NCI-H774 (cell line): ENCODE data around the gene SCYGR7.

Experiments
- DNase-seq: peaks from one replicate; lab custom pipeline; 2025; lab: John Stamatoyannopoulos, UW

SCYGR7 gene

DNA sequence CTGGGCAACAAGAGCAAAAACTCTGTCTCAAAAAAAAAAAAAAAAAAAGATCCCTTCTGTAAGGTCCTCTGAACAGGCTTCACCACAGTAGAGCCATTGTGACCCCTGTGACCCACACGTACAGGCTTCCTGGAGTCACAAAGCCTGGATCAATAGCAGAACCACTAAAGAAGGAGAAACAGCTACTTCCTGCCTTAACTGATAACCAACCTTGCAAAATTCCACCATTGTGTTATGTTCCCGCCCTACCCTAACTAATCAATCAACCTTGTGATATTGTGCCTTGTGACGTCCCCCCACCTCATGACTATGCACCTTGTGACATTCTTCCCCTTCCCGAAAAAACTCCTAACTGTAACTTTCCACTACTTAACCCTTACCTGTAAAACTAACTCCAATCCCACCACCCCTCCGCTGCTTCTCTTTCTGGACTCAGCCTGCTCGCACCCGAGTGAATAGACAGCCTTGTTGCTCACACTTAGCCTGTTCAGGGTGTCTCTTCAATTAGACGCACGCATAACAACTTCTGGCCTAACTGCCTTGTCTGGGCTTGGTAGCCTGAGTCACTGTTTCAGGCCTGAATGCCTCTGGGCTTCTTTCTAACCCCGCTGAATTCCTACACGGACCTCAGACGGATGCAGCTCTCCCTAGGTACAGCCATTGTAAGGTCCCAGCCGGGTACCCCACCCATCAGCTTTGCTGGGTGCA lies 31.4 kb downstream of the SCYGR7 start:
- DNase-seq: no peak

DNA sequence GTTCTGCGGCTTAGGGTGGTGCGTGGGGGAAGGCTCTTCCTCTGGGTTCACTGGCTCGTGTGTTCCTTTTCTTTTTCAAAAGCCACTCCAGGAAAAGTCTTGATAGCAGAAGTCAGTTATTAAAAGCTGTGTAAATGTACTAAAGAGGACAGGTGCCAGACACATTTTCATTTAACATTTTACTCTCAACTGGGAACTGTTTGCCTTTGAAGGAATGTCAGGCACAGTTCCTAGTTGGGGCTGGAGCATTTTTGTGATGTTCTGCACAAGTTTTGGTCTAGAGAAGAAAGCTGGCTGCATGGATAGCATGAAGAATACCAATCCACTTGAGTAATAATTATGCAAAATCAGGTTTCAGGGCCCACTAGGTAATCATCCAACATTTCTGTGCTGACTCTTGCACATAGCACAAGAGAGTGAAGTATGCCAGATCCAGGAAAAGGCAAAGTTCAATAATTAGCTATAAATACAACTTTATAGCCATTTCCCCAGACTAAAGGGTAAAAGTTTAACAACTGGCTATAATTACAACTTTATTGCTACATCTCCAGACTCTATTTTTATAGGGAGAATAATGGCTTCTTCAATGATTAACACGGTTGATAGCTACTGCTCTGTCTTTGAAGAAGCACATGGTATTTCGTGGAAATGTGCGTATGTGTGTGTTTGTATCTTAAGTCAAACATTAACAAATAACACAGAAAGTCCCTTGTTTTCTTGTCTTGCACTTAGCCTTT lies 33.8 kb downstream of the SCYGR7 start:
- no peak for DNase-seq

DNA sequence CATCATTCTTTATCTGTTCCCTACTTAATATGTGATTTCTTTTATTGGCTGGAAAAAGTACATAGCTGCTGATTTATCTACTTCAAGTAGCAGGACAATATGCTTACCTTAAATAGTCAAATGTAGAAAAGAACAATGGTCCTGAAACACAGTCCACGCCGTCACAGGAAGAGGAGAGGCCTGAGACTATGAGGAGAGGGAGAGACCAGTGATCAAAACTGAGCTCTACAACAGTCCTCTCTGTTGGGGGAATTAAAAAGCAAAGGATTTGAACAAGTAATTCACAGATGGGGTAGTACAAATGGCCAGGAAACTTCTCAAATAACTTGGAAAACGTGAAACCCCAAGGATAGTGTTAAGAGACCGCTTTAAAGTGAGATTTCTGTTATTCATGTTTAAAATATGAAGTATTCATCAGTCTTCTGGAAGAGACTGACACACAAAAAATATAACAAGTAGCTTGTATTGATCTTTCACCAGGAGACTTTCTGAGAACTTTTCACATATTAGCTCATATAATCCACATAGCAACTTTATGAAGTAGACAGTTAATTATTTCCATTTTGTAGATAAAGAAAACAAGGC lies 37.7 kb downstream of the SCYGR7 start:
- DNase-seq: no peak

DNA sequence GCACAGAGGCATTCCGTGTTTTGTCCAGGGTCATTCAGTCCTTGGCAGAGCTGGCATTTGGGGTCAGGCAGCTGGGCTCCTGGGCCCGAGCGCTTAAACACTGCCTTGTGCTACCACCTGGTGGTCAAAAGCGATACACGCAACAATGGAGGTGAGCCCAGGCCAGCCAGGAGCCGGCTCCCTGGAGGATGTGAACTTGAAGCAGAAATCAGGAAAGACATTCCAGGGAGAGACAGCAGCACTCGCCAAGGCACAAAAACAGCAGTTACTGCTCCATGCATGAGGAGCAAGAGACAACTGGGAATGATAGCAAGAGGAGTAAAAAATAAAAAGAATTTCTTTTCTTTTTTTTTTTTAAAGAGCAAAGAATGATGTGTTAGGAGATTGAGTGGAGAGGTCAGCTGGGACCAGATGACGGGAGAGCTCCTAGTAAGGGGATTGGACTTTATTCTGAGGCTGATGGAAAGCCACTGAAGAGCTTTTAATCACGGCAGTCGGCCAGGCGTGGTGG lies 38.3 kb downstream of the SCYGR7 start:
- peak; percentile 63 for DNase-seq

DNA sequence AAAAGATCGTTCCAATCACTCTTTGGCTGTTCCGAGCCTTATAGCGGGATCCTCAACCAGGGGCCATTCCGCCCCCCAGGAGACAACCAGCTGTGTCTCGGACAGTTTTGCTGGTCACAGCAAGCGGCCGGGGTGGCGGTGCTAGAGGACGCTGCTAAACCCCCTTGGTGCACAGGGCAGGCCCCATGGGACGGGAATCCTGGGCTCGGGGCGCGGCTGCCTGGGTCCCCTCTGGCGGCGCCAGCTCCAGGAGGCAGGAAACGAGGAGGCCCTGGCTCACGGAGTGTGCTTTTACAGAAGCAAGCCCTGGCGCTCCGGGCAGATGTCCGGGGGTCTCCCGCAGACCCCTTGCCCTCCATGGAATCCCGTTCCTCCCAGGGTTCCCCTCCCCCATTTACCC lies 39.7 kb downstream of the SCYGR7 start:
- no peak for DNase-seq

DNA sequence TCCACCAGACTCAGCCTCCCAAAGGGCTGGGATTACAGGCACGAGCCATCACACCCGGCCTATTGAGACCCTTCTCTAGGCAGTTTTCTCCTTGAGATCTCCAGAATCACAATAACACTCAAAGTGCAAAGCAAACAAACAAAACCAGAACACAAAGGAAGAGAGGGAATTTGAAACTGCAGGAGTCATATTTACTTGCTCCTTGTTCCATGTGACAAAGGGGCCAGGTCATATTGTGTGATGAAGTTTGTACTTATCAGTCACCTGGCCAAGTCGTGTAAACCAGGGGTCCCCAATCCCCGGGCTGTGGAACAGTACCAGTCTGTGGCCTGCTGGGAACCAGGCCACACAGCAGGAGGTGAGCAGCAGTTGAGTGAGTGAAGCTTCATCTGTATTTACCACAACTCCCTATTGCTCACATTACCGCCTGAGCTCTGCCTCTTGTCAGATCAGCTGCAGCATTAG lies 44.1 kb downstream of the SCYGR7 start:
- peak; percentile 22 for DNase-seq

DNA sequence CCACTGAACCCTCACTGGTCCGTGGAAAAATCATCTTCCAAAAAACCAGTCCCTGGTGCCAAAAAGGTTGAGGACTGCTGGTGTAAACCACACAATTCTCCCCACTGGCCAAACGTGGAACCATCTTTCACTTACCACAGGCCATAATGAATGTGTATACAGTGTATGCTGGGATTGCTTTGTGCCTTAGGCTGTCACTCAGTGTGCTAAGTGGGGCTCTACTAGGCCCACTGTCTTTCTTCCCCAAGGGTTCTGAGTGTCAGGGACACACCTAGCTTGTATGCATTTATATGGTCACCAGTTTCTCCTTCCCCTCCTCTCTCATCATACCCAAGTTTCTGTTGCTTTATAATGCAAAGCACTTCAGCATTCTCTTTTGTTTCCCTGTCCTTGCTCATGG lies 44.8 kb downstream of the SCYGR7 start:
- DNase-seq: no peak

DNA sequence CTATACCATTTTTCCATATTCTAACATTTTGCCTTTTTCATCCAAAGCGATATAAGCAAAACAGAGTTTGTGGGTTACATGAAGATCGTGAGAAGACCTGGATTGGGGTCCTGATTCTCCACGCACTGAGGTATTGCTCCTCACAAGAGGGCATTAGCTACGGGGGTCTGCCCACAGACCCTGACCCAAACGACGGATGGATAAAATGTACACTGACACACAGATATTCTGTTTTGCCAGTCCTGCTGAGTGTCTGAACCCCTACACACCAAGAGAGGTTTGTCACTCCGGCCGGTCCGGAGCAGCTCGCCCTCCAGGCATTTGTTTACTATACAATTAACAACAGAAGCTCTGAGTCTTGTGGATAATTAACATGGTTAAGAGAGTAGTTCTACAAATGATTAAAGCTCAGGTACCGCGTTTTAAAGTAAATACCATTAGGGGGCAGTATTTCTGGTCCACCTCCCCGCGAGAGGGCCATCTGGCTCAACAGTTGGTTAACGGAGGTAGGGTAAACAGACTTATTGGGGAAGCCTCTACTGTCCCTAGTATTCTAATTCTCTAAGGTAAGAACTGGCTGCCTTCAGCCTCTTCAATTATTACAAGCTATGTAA lies 46.0 kb downstream of the SCYGR7 start:
- DNase-seq: peak; percentile 2

DNA sequence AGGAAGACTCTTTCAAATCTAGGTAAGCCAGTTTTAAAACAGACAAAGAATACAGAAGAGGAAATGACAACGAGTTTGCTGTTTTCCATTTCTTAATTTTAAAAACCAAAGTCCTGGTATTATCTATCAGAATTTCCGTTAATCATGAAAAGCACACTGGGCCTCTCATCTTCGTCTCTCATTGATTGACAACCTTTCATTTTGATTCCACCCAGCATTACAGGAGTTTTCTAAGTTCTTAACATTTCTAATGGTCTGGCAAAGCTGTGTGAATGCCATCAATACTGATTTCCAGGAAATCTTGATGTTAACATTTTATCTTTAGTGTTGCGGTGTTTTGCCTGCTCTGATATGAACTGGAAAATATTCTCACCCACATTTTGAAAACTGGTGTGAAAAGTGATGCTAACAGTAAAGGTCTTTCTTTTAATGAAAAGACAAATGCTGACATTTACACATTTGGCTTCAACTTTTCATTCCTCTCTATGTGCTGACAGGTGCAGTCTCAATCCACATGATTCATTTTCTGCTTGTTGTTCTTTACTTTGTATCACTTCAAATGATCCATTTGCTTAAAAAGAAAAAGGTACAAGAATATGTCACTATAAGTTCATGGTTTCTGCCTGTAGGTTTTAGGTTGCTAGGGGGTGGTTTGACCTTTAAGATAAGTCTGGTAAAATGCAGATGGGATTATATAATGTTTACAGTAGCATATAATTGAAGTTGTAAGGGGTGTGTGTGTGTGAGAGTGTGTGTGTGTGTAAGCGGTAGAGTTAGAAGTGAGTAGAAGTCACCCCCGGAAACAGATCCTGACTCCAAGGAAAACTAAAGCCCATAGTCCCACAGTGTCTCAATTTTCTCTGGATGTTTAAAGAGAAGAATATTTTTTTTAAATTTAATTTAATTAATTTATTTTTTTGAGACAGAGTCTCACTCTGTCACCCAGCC lies 47.0 kb downstream of the SCYGR7 start:
- no peak for DNase-seq
